Endothelial cell (in vitro differentiated cells): ENCODE measurements around the gene EID1. TPM values are rescaled to one million over a fixed set of nuclear protein-coding genes. Genes with fewer than 3 reads are reported as not detected.

ENCODE experiments used
- DNase-seq: peaks from one replicate; pipeline ENCODE4 v3.0.0; 2021; ENCODE audit warnings: low spot score
- H3K27ac Mint-ChIP-seq: one replicate; pipeline ENCODE4 v1.8.0; 2021; ENCODE audit warnings: mixed read lengths, inconsistent platforms; ENCODE audit not compliant: unreplicated experiment
- H3K27me3 Mint-ChIP-seq: one replicate; pipeline ENCODE4 v1.8.0; 2021; ENCODE audit warnings: mild to moderate bottlenecking, moderate library complexity, mixed read lengths, inconsistent platforms; ENCODE audit not compliant: unreplicated experiment
- H3K36me3 Mint-ChIP-seq: one replicate; pipeline ENCODE4 v1.8.0; 2021; ENCODE audit warnings: mild to moderate bottlenecking, low read depth, mixed read lengths, inconsistent platforms; ENCODE audit not compliant: unreplicated experiment
- H3K4me1 Mint-ChIP-seq: one replicate; pipeline ENCODE4 v1.8.0; 2021; ENCODE audit warnings: mild to moderate bottlenecking, mixed read lengths, inconsistent platforms; ENCODE audit not compliant: unreplicated experiment
- H3K4me3 Mint-ChIP-seq: one replicate; pipeline ENCODE4 v1.8.0; 2021; ENCODE audit warnings: mild to moderate bottlenecking, mixed read lengths, inconsistent platforms; ENCODE audit not compliant: unreplicated experiment
- H3K9me3 Mint-ChIP-seq: one replicate; pipeline ENCODE4 v1.8.0; 2021; ENCODE audit warnings: mixed read lengths, inconsistent platforms; ENCODE audit not compliant: unreplicated experiment
- CTCF ChIP-seq: fragments of 200-600 bp; sonication (generic); IDR thresholded peaks from one replicate; pipeline ENCODE4 v1.5.0; 2021; ENCODE audit warnings: antibody characterized with exemption; ENCODE audit not compliant: unreplicated experiment
- total RNA-seq: library from RNA; stranded (reverse); fragmentation: NEBNext Ultra II Directional; extraction: Animal tissue kit (Norgen Biotek cat#: 25700); gene quantifications from one replicate; pipeline ENCODE4 v1.2.1, GENCODE V29; 2021; ENCODE audit not compliant: unreplicated experiment

Gene EID1
- total RNA-seq, 1 donor from 2014 or later = 126 TPM

- TF ChIP-seq CTCF = no peak
- Mint-ChIP-seq H3K9me3 (no peaks in the 10 kb centered on the region), H3K27me3 (no peaks in the 10 kb centered on the region), H3K4me1 (no peaks in the 10 kb centered on the region), H3K4me3 (no peak overlapping the region), H3K36me3 (no peaks in the 10 kb centered on the region), H3K27ac (no peak overlapping the region)
- no peak for DNase-seq
Observed at GRCh38 chr15:48888191-48888590, 10.3 kb downstream of the EID1 start.

- no peaks in the 10 kb centered on the region for H3K27me3 Mint-ChIP-seq
- no peaks in the 10 kb centered on the region for H3K9me3 Mint-ChIP-seq
- H3K4me3 Mint-ChIP-seq = no peak overlapping the region
- H3K4me1 Mint-ChIP-seq = no peaks in the 10 kb centered on the region
- no peak for DNase-seq
- no peaks in the 10 kb centered on the region for H3K36me3 Mint-ChIP-seq
- TF ChIP-seq CTCF = no peak
- no peak overlapping the region for H3K27ac Mint-ChIP-seq
Observed at GRCh38 chr15:48888836-48889235, 10.9 kb downstream of the EID1 start.

- DNase-seq = no peak
- Mint-ChIP-seq H3K4me1 (no peaks in the 10 kb centered on the region), H3K27ac (no peak overlapping the region), H3K9me3 (no peaks in the 10 kb centered on the region), H3K27me3 (no peaks in the 10 kb centered on the region), H3K36me3 (no peaks in the 10 kb centered on the region), H3K4me3 (no peak overlapping the region)
- no peak for TF ChIP-seq CTCF
Observed at GRCh38 chr15:48889925-48890324, 12.0 kb downstream of the EID1 start.

- no peaks in the 10 kb centered on the region for H3K9me3 Mint-ChIP-seq
- TF ChIP-seq CTCF = no peak
- H3K36me3 Mint-ChIP-seq = no peaks in the 10 kb centered on the region
- DNase-seq = no peak
- no peak overlapping the region for H3K4me3 Mint-ChIP-seq
- H3K27me3 Mint-ChIP-seq = no peaks in the 10 kb centered on the region
- H3K27ac Mint-ChIP-seq = no peak overlapping the region
- no peaks in the 10 kb centered on the region for H3K4me1 Mint-ChIP-seq
Observed at GRCh38 chr15:48890375-48890972, 12.5 kb downstream of the EID1 start.

GRCh38 chr15:48891232-48891765 is 13.4 kb downstream of the EID1 start:
- DNase-seq = no peak
- Mint-ChIP-seq H3K36me3 (no peaks in the 10 kb centered on the region), H3K4me3 (no peak overlapping the region), H3K27me3 (no peaks in the 10 kb centered on the region), H3K9me3 (no peaks in the 10 kb centered on the region), H3K27ac (no peak overlapping the region), H3K4me1 (no peaks in the 10 kb centered on the region)
- TF ChIP-seq CTCF = no peak
